GM19240 (cell line): ENCODE measurements around the gene FGF6.
A peak's percentile ranks its signal among the peaks of the same experiment; 100 is the strongest.

Source experiments
- DNase-seq: peaks from one replicate; pipeline ENCODE4 v3.0.0; 2011; ENCODE audit warnings: low spot score; ENCODE audit not compliant: insufficient read length

FGF6 gene

GRCh38 chr12:4447151-4447550 lies 1.5 kb upstream of the FGF6 start:
- no peak for DNase-seq

DNA sequence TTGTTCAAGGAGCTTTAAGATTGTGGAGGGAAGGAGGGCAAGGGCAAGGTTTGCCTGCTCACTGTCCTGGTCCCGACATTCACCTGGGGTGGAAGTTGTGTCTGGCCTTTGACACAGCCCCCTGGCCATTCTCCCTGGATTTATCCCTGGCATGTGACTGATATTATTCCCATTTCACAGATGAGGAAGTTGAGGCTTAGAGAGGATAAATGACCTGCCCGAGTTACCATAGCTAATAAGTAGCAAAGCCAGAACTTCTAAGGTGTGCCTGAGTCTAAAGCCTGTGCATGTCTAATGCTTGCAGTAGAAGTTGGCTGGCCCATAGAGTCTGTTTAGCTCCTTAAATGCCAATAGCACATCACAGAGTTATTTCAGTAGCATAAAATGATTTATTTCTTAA lies 720 bp upstream of the FGF6 start:
- no peak for DNase-seq

GRCh38 chr12:4444031-4444430 lies 1.6 kb downstream of the FGF6 start:
- DNase-seq: no peak

GRCh38 chr12:4443616-4444015 lies 2.0 kb downstream of the FGF6 start:
- no peak for DNase-seq

- no peak for DNase-seq
These were observed 4.0 kb downstream of the FGF6 start for GRCh38 chr12:4441355-4442335.

GRCh38 chr12:4440187-4440941 lies 5.3 kb downstream of the FGF6 start:
- DNase-seq: no peak

- DNase-seq: no peak
These were observed 5.9 kb downstream of the FGF6 start for GRCh38 chr12:4439736-4440135.

DNA sequence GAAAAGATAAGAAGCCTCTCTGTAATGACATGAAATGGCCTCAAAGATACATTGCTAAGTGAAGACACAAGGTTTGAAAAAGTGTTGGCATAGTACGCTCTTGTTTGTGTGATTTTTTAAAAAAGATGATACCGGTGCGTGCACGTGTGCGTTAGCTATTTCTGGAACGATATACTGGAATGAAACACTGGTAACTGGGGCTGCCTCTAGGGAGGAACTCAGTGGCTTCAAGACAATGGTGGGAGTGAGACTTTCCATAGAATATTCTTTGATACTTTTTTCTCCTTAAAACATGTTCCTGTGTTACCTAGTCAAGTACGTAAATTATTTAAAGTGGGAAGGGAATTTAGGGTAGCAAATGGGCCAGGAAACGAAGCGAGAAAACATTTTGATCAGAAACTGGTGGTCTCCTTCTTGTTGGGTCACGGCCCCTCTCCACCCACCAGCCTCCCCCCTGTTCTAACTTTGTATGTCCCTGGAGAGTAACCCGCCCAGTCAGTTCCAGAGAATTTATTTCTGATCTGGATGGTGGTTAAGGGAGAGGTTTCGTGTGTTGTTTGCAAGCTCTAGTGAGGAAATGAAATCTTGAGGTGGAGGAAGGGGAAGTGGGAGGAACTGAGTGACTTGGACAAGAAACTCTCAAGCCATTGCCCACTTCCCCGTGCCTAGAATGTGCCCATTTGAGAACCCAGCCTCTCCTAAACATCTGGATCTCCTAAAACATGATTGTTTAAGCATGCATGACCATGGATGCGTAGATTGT lies 6.6 kb downstream of the FGF6 start:
- DNase-seq: peak; percentile 23

GRCh38 chr12:4435537-4435936 lies 10.1 kb downstream of the FGF6 start:
- no peak for DNase-seq

DNA sequence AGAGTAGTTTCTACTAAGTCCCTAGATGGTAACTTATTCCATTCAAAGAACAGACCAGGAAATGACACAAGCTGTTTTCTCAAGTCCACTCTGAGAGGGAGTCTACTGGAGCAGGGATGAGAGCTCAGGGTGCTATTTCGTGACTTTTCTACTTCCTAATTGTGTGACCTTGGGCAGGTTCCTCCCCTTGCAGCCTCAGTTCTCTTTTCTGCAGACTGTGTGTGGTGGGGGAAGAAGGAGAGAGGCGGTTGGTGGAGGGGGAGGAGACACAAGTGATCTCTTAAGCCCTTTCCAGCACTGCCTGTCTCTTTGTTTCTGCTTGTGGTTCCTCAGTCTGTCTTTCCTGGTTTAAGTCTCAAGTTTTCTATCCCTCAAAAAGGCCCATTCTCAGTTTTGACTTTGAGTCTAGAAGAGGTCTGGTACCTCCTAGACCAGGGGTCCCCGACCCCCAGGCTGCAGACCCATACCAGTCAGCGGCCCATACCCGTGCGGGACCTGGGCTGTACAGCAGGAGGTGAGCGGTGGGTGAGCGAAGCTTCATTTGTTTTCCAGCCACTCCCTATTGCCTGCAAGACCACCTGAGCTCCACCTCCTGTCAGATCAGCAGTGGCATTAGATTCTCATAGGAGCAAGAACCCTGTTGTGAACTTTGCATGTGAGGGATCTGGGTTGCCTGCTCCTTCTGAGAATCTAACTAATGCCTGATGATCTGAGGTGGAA lies 10.7 kb downstream of the FGF6 start:
- DNase-seq: no peak

DNA sequence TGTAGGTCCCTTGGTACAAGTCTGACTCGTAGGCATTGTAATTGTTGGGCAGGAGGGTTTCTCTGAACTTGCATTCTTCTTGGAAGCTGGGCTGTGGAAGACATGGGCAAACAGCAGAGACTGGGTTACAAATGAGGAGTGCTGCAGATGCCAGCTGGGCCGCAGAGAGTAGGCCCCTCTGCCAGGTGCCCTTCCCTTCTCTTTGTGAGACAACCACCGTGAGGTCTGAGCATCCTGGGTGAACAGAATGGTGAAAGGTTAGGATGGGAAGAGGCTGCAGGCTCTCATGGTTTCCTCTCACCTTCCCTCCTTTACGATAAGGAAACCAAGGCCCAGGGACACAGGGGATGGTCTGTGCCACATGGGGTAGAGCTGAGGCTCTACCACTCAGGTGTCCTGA lies 11.3 kb downstream of the FGF6 start:
- no peak for DNase-seq

DNA sequence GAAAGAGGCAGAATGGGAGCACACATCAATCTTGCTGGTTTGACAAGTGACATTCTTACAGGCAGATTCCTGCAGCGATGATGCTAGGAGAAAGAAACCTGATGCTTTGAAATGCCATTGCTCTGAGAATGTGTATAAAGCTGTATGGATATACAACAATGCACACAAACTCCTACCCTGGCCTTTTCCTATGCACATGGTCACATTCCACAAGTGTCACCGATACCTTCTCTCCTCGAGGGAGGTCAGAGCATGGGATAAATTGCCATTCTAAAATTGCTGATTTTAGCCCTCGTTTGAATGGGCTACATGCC lies 11.9 kb downstream of the FGF6 start:
- DNase-seq: no peak

DNA sequence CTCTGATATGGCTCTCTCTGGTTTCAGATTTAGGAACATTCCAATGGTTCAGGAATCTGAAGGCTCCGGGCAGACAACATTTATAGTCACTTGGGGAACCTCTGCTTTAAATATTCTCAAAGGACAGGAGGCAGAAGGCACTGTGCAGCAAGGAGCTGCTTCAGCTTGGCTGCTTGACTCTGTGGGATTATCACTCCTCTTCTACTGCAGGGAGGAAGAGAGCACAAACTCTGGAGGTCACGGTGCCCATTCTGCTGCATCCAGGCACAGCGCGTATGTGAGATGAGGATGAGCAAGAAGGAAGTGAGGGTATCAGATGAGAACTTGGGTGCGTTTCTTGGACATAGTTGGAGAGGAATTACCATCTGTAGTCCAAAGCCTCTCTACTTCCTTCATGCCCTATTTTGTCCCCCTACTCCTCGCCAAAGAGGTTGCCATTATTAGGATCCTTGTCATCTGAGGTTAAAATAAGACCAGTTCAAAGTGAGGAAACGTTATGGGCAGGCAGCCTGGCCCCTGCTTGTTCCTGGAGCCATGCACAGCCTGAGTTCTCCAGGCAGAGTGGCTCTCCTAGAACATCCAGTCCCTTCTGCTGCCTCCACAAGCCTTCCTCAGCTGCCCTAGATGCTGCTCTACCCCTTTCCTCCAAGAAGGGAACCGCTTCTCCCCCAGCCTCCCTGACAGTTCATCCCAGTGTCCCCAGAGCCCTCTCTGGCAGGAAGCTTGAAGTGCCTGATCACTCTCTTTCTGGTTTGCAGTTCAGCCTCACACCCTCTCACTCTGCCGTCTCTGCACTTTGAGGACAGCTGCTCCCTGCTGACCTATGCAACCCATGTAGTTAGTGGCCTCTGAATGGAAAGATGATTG lies 12.5 kb downstream of the FGF6 start:
- DNase-seq: no peak

DNA sequence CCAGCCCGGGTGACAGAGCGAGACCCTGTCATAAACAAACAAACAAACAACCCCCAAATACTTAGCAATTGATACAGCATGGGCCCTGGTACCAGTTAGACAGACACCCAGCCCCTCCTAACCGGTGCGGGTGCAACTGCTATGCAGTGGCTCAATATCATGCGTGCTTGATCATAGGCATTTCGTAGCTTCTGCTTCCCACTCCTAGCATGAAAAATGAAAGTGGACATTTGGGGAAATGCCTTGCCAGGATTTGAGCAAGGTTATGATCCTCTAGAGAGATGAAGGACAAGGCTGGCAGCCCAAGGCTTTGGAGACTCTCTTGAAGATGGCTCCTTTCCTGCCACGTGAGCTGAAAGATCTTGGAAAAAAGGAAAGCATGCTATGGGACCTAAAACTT lies 13.7 kb downstream of the FGF6 start:
- DNase-seq: no peak

DNA sequence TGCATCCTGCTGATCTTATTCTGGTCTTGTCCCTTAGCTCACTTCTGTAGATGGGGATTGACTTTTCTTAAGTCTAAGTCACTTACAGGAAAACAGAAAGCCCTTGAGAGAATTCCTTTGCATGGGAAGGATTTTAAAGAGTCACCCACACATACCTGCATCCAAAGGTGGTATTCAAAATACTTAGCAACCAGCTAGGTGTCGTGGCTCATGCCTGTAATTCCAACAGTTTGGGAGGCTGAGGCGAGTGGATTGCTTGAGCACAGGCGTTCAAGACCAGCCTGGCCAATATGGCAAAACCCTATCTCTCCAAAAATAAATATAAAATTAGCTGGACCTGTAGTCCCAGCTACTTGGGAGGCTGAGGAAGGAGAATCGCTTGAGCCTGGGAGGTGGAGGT lies 14.2 kb downstream of the FGF6 start:
- DNase-seq: no peak

DNA sequence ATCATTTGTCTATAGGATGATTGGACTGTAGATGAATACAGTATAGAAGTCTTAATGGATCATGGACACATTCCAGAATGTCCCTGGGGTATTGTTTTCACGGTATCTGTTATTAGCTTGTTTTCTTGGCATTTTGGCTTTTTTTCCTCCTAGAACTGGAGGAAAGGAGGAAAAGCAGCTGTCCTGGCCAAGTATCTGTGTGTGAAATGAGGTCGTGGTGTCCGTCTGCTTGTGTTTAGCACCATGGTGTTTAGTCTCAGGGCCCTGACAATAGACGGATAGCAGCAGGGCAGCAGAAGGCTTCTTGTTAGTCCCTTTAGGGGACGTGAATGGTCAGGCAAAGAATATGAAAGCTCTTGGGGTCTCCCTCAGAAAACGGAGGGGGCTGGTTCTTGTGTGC lies 21.2 kb downstream of the FGF6 start:
- no peak for DNase-seq

DNA sequence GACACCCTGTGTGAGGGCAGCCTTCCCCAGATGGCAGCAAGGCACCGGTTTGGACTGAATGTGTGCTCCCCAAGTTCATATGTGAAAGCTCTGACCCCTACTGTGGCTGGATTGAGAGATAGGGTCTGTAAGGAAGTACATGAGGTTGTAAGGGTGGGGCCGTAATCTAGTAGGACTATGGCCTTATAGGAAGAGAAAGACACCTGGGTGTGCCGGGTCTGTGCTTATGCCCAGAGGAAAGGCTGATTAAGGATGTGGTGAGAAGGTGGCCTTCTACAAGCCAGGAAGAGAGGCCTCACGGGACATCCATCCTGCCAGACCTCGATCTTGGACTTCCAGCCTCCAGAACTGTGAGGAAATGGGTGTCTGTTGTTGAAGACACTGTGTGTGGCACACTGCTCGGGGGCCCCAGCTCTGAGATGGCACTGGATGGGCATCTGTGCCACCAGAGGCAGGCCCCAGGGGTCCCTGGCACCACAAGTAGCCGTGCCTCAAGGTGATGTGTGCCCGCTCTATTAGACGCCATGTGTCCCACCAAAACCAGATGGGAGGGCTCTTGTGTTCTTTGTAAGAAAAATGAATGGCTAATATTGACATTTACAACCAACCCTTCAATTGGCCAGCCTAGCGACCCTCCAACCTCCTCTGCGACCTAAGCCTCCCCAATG lies 22.0 kb downstream of the FGF6 start:
- DNase-seq: no peak

- no peak for DNase-seq
These were observed 22.6 kb downstream of the FGF6 start for GRCh38 chr12:4422985-4423384.

- DNase-seq: peak; percentile 56
These were observed 24.0 kb downstream of the FGF6 start for GRCh38 chr12:4421590-4422031.
